Lung (tissue), 12 donors: ENCODE results near the gene TFCP2. TPM values are rescaled to one million over a fixed set of nuclear protein-coding genes. Genes with fewer than 3 reads are reported as not detected.

Experiments used
- ATAC-seq: fragments of 200-7000 bp; cut with Tn5 transposase; one replicate; pipeline ENCODE4 v1.9.1; 2020; ENCODE audit warnings: moderate number of reproducible peaks; ENCODE audit not compliant: insufficient read depth, low FRiP score
- DNase-seq, 3 donors: peaks; one replicate each; pipeline ENCODE4 v3.0.0-alpha.2; 2013 to 2017
- H3K27ac ChIP-seq, 2 donors: one replicate each; pipeline ENCODE4 v1.5.1; 2013; ENCODE audit warnings: mild to moderate bottlenecking in 2 of 2, moderate library complexity in 2 of 2, control low read depth in 1 of 2, inconsistent platforms in 1 of 2, low read depth in 1 of 2, low read length in 1 of 2
- H3K27me3 ChIP-seq, 3 donors: one replicate each; pipeline ENCODE4 v1.5.1; 2013; ENCODE audit warnings: low read length in 2 of 3; ENCODE audit not compliant: control insufficient read depth in 3 of 3, insufficient read depth in 3 of 3
- H3K36me3 ChIP-seq, 4 donors: one replicate each; pipeline ENCODE4 v1.5.1; 2013; ENCODE audit warnings: low read length in 4 of 4, mild to moderate bottlenecking in 1 of 4, moderate library complexity in 1 of 4; ENCODE audit not compliant: control insufficient read depth in 4 of 4, insufficient read depth in 4 of 4
- H3K4me1 ChIP-seq, 5 donors: one replicate each; pipeline ENCODE4 v1.5.1; 2013; ENCODE audit warnings: low read length in 5 of 5, mild to moderate bottlenecking in 2 of 5, moderate library complexity in 1 of 5; ENCODE audit not compliant: control insufficient read depth in 5 of 5, insufficient read depth in 5 of 5
- H3K4me3 ChIP-seq: one replicate; pipeline ENCODE4 v1.5.1; 2013; ENCODE audit warnings: mild to moderate bottlenecking, control low read depth, moderate library complexity
- H3K9ac ChIP-seq, 2 donors: one replicate each; pipeline ENCODE4 v1.5.1; 2013; ENCODE audit warnings: low read length in 2 of 2, control low read depth in 1 of 2; ENCODE audit not compliant: insufficient read depth in 1 of 2
- H3K9me3 ChIP-seq, 4 donors: one replicate each; pipeline ENCODE4 v1.5.1; 2013; ENCODE audit warnings: low read length in 3 of 4, mild to moderate bottlenecking in 1 of 4, moderate library complexity in 1 of 4; ENCODE audit not compliant: control insufficient read depth in 4 of 4, insufficient read depth in 3 of 4
- CTCF ChIP-seq: IDR thresholded peaks from 2 replicates; pipeline ENCODE4 v1.5.1; 2012; ENCODE audit warnings: mild to moderate bottlenecking; ENCODE audit errors: control extremely low read depth, extremely low read depth
- WGBS, 2 donors: extraction: QIAGEN DNeasy Blood & Tissue Kit; methylation state at CpG; one replicate each; pipeline ENCODE4 v1.1.7; 2013; 5-methylcytosine and 5-hydroxymethylcytosine counted together
- polyA plus RNA-seq, 2 donors: library from polyadenylated mRNA; stranded (reverse); fragments of 200-250 nt; gene quantifications; one replicate each; pipeline ENCODE4 v1.2.1, GENCODE V29; 2013
- total RNA-seq, 2 donors: library from RNA; depleted of rRNA in 1 of 2; stranded (reverse); fragments of >200 nt in 1 of 2; gene quantifications; one replicate each; pipeline ENCODE4 v1.2.1, GENCODE V29; 2014 to 2021
- donor health status: control.
- donor health status: control.
- donor health status: Bipolar disorder and iron deficiency.
- donor health status: healthy.
- donor health status: DM: yes; HTN: yes; CAD: no.

TFCP2 gene
- total and polyA plus RNA-seq, 4 donors, result 9.6 to 27.5 (median 19.0) TPM

- no peak for TF ChIP-seq CTCF
- Histone ChIP-seq H3K27ac (no peak overlapping the region), H3K27me3 (no peaks in the 10 kb centered on the region), H3K9ac (no peak overlapping the region), H3K36me3 (peaks cover 0 to 18% (median 11%) of the 10 kb centered on the region in 4 donors), H3K9me3 (no peaks in the 10 kb centered on the region), H3K4me1 (peaks cover 0 to 9% (median 5%) of the 10 kb centered on the region in 5 donors), H3K4me3 (no peak overlapping the region)
- DNase-seq, result no peak
- WGBS, 2 donors, result 79 to 83% methylated on average over 10 of the region's 10 CpGs
- ATAC-seq, result no peak
Observed at GRCh38 chr12:51076236-51076930, 96.6 kb downstream of the TFCP2 start.

GRCh38 chr12:51075390-51075789 is 97.5 kb downstream of the TFCP2 start:
- H3K36me3 ChIP-seq, result peaks cover 0 to 22% (median 13%) of the 10 kb centered on the region in 4 donors
- H3K9me3 ChIP-seq, result no peaks in the 10 kb centered on the region
- DNase-seq, result no peak

GRCh38 chr12:51071663-51072062 is 101.3 kb downstream of the TFCP2 start:
- ATAC-seq, result no peak
- no peak overlapping the region for H3K9ac ChIP-seq
- DNase-seq, result no peak

More at GRCh38 chr12:51075390-51075789, 97.5 kb downstream of the TFCP2 start:
- peaks cover 0 to 9% (median 2%) of the 10 kb centered on the region in 5 donors for H3K4me1 ChIP-seq
- no peaks in the 10 kb centered on the region for H3K27me3 ChIP-seq
- no peak overlapping the region for H3K4me3 ChIP-seq
- 96 to 98% methylated on average over 5 of the region's 5 CpGs for WGBS, 2 donors
- no peak for ATAC-seq
- H3K27ac ChIP-seq, result no peak overlapping the region
- no peak overlapping the region for H3K9ac ChIP-seq
- TF ChIP-seq CTCF, result no peak

More at GRCh38 chr12:51071663-51072062, 101.3 kb downstream of the TFCP2 start:
- Histone ChIP-seq H3K27me3 (no peaks in the 10 kb centered on the region), H3K27ac (no peak overlapping the region), H3K4me1 (peaks cover 0 to under 1% (median 0%) of the 10 kb centered on the region in 5 donors), H3K9me3 (no peaks in the 10 kb centered on the region), H3K4me3 (no peak overlapping the region), H3K36me3 (peaks cover 11 to 44% (median 26%) of the 10 kb centered on the region in 4 donors)
- no peak for TF ChIP-seq CTCF
- 80 to 87% methylated on average over 2 of the region's 2 CpGs for WGBS, 2 donors
